Inflammatory macrophage (primary cell): ENCODE data around the gene ABLIM3.

Experiments
- DNase-seq, 2 donors: peaks; one replicate each; pipeline ENCODE4 v3.0.0-alpha.2; 2020 to 2022

Gene ABLIM3

GRCh38 chr5:149133795-149134777 lies 7.2 kb upstream of the ABLIM3 start:
- DNase-seq = peak; percentile 59 to 70

- no peak for DNase-seq
Observed at GRCh38 chr5:149134778-149135500, 6.4 kb upstream of the ABLIM3 start.

DNA sequence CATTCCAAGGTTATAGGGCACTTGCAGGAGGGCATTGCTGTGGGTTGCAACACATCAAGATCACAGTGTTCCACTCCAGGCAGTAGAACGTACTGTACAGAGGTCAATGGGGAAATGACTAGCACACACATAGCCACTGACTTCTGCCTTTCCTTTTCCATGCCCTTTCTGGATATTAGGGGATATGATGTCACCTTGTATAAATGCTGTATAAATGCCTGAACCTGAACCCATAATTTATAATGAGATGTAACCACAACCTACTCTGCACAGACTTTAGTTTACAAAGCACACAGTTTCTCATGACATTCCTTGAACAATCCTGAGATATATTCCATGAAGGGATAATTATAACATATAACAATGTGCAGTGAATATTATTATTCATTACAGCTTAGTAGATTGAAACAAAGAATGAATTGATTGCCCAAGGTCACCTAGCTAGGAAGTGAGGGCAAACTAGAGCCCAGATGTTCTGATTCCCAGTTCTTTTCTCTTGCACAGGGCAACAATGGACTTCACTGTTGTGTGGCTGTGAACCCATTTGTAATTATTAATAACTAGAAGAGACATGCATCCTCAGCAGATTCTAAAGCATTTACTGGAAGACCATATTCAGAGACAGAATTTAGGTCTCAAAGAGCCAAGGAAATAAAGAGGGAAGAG lies 5.6 kb upstream of the ABLIM3 start:
- DNase-seq = peak; percentile 74 to 83

- no peak for DNase-seq
Observed at GRCh38 chr5:149138182-149138923, 2.9 kb upstream of the ABLIM3 start.

GRCh38 chr5:149140197-149141002 lies 893 bp upstream of the ABLIM3 start:
- DNase-seq = no peak

- DNase-seq = peak; percentile 23 to 55
Observed at GRCh38 chr5:149141957-149142851, 911 bp downstream of the ABLIM3 start.

- DNase-seq = no peak
Observed at GRCh38 chr5:149143470-149143869, 2.2 kb downstream of the ABLIM3 start.

DNA sequence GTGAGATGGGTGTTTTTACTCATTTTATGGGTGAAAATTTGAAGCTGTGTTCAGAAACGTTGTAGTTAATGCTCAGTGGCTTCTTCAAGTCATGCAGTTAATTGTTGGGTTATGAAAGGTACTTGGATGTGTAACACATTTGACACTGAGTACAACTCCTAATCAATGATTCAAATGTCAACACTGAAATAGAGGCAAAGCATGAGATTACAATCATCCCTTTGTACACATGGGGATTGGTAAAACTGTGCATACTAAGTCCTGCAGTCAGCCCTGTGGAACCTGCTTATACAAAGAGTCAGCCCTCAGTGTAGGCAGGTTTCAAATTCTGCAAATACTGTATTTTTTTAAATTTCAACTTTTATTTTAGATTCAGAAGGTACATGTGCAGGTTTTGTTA lies 3.3 kb downstream of the ABLIM3 start:
- DNase-seq = no peak

DNA sequence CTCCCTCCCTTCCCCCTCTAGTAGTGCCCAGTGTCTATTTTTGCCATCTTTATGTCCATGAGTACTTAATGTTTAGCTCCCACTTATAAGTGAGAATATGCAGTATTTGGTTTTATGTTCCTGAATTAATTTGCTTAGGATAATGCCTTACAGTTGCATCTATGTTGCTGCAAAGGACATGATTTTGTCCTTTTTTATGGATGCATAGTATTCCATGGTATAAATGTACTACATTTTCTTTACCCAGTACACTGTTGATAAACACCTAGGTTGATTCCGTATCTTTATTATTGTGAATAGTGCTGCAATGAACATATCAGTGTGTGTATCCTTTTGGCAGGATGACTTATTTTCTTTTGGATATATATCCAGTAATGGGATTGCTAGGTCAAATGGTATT lies 3.8 kb downstream of the ABLIM3 start:
- no peak for DNase-seq

DNA sequence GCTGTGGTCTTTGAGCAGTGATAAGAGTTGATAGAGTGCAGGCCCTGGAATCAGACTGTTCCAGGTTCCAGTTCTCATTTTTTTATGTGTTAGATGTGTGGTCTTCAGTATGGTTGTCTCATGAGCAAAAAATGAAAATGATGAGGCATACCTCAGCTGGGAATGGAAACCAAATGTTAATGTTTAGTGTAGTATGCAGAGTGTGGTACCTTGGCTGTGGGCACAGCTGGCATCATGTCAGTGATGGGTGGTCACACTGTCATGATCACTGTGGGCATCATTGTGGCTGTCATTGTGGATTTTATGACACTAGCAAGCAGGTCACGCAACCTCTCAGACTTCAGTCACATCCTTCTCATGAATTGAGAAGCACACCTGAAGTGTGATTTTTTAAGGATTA lies 6.4 kb downstream of the ABLIM3 start:
- DNase-seq = no peak

- DNase-seq = no peak
Observed at GRCh38 chr5:149149942-149150341, 8.6 kb downstream of the ABLIM3 start.

GRCh38 chr5:149150457-149150856 lies 9.2 kb downstream of the ABLIM3 start:
- peak in 1 of 2 donors; percentile 20 for DNase-seq

- DNase-seq = peak in 1 of 2 donors; percentile 29
Observed at GRCh38 chr5:149151717-149152116, 10.4 kb downstream of the ABLIM3 start.

DNA sequence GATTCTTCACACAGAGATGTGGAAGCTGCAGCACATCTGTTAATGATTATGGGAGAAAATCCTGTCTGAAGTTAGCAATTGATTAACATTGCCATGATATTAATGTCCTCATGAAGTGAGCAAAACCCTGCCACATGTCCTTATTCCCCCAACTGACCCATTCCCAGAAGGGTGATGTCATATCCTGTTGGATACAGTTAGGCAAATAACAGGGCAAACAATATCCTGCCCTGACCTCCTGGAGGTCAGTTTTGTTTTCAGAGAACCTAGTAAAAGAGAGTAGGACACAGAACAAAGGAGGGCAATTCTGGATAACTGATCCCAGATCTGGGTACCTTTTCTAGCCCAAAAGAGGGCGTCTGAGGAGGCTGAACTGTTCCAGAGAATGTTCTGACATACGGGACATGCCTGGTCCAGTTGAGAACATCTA lies 11.0 kb downstream of the ABLIM3 start:
- DNase-seq = no peak

GRCh38 chr5:149153193-149153750 lies 12.0 kb downstream of the ABLIM3 start:
- no peak for DNase-seq

- peak; percentile 78 to 91 for DNase-seq
Observed at GRCh38 chr5:149153751-149154610, 12.7 kb downstream of the ABLIM3 start.

- no peak for DNase-seq
Observed at GRCh38 chr5:149154650-149155049, 13.4 kb downstream of the ABLIM3 start.

GRCh38 chr5:149156435-149157083 lies 15.3 kb downstream of the ABLIM3 start:
- DNase-seq = no peak
